ENCODE measurements around the gene TMEM234.
A peak's percentile ranks its signal among the peaks of the same experiment; 100 is the strongest.

The TMEM234 gene

DNA sequence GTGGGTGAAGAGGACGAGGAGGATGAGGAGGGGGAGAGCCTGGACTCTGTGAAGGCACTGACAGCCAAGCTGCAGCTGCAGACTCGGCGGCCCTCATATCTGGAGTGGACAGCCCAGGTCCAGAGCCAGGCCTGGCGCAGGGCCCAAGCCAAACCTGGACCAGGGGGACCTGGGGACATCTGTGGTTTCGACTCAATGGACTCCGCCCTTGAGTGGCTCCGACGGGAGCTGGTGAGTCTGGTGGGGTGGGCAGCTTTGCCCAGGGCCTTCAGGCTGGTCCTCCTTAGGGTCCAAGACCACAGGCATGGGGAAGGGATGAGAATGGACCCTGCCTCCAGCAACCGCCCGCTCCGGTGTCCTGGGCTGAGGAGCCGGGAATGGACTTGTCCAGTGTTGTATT, 25.3 kb upstream of the TMEM234 start:
- no peak overlapping the region for H3K4me3 ChIP-seq (ENCODE audit: low read depth, low read length)
- DNase-seq (ENCODE audit: low read depth), result no peak
- TF ChIP-seq, protein P1, sequence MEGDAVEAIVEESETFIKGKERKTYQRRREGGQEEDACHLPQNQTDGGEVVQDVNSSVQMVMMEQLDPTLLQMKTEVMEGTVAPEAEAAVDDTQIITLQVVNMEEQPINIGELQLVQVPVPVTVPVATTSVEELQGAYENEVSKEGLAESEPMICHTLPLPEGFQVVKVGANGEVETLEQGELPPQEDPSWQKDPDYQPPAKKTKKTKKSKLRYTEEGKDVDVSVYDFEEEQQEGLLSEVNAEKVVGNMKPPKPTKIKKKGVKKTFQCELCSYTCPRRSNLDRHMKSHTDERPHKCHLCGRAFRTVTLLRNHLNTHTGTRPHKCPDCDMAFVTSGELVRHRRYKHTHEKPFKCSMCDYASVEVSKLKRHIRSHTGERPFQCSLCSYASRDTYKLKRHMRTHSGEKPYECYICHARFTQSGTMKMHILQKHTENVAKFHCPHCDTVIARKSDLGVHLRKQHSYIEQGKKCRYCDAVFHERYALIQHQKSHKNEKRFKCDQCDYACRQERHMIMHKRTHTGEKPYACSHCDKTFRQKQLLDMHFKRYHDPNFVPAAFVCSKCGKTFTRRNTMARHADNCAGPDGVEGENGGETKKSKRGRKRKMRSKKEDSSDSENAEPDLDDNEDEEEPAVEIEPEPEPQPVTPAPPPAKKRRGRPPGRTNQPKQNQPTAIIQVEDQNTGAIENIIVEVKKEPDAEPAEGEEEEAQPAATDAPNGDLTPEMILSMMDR (IDR thresholded peaks at IDR 0.05; ENCODE audit: control insufficient read depth, extremely low read depth, insufficient read depth), result no peak

- no peak for DNase-seq (ENCODE audit: low read depth)
- TF ChIP-seq, protein P1 (IDR thresholded peaks at IDR 0.05; ENCODE audit: control insufficient read depth, extremely low read depth, insufficient read depth), result no peak
- H3K4me3 ChIP-seq (ENCODE audit: low read depth, low read length), result no peak within 1 kb of the TSS
These were observed 24.7 kb upstream of the TMEM234 start, which contains the start of gene FAM167B for GRCh38 chr1:32246888-32247273. FAM167B (plus strand) TSS chr1:32247222; CDS start chr1:32247422, 200 bp downstream.

DNA sequence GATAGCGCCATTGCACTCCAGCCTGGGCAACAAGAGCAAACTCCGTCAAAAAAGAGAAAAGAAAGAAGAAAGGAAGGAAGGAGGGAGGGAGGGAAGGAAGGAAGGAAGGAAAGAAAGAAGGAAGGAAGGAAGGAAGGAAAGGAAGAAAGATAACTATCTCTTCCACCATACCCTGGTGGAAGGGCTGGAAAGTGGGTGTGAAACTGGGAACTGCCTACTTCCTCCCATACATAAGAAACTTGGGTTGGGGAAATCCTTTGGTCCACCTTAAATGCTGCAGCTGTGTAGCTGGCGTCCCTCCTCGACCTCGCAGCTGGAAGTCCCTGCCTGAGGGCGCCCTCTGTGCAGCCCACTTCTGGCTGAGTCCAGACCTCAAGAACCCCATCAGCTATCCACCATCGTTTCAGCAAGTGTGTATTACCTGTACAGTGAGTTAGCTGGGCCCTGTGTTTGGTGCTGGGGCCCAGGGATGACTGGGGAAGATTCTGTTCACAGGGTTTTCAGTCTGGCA, 20.2 kb upstream of the TMEM234 start:
- TF ChIP-seq, protein P1 (IDR thresholded peaks at IDR 0.05; ENCODE audit: control insufficient read depth, extremely low read depth, insufficient read depth), result no peak
- no peak for DNase-seq (ENCODE audit: low read depth)
- no peak overlapping the region for H3K4me3 ChIP-seq (ENCODE audit: low read depth, low read length)

DNA sequence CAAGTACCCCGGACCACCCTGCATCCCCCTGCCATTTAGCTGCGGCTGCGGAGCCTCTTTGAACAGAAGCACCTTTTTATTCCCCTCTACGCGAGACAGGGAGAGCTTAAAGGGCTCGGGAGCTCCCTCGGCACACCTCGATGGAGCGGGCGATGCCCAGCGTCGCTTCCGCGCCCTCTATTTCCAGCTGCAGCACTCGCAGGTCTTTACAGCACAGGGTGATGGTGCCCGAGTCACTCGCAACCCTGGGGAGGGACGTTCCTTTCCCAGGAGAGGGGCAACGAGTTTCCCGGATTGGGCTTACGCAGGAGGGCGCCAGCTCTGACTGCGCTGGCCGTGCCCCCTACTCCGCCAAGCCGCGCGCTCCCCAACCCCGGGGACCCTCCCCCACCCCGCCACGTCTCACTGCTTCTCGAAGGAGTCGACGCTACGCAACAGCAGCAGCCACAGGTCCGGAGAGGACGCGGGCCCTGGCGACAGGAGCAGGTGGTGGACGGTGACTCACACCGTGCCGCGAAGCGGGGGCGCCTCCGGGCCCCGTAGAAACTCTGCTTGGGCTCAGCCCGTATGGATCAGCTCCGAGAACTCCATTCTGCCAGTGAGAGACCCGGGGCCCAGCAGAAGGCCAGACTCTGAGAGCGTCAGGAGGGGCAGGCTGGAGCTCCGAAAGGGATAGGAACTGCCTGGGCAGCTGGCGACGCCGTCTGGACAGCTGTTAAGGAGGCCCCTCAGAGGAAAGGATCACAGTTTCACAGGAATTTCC, 19.0 kb upstream of the TMEM234 start:
- peak overlapping the region; percentile 57 for H3K4me3 ChIP-seq (ENCODE audit: low read depth, low read length)
- TF ChIP-seq, protein P1 (IDR thresholded peaks at IDR 0.05; ENCODE audit: control insufficient read depth, extremely low read depth, insufficient read depth), result no peak
- no peak for DNase-seq (ENCODE audit: low read depth)

DNA sequence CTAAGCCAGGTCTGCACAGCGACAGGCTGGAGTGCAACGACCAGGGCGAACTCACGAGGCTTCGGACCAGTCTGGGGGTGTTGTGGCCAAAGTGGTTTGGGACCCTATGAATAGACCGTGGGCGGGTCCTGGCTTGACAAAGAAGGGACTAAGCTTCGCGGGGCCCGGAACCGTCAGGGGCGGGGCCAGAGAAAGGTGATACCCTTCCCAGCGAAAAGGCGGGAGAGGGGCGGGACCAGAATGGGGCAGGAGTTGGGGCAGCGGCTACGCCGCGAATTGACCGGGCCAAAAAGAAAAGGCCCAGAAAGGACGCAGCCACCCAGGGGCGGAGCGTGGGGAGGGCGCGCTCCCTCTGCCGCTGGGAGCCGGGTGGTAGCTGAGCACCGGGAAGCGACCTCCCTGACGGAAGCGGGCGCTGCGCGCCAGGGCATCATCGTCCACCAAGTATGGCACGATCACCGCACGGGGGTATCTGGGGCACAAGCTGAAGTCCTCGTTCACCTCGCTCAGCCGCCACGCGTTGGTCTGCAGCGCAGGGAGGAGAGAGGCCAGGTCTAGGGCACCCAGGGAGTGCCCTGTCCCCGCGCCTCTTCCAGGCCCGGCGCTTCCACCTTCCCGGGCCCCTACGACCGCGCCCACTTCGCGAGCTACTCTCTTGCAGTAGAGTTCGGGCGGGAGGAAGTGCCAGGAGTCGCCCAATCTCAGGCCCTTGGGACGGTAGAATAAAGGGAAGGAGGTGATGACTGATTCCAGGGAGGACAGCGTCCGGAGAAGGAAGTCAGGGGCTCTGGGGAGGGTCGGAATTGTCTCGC, 18.2 kb upstream of the TMEM234 start:
- DNase-seq (ENCODE audit: low read depth), result no peak
- H3K4me3 ChIP-seq (ENCODE audit: low read depth, low read length), result peak overlapping the region; percentile 57
- TF ChIP-seq, protein P1 (IDR thresholded peaks at IDR 0.05; ENCODE audit: control insufficient read depth, extremely low read depth, insufficient read depth), result peak; percentile 34

GRCh38 chr1:32239790-32240139, 17.6 kb upstream of the TMEM234 start:
- no peak for DNase-seq (ENCODE audit: low read depth)
- TF ChIP-seq, protein P1 (IDR thresholded peaks at IDR 0.05; ENCODE audit: control insufficient read depth, extremely low read depth, insufficient read depth), result no peak
- peak overlapping the region; percentile 57 for H3K4me3 ChIP-seq (ENCODE audit: low read depth, low read length)
